Epithelial cell of proximal tubule (primary cell): ENCODE results near the gene RAP1GAP. TPM values are rescaled to one million over a fixed set of nuclear protein-coding genes. Genes with fewer than 3 reads are reported as not detected.

ENCODE experiments used
- DNase-seq: peaks from one replicate; pipeline ENCODE4 v3.0.0-alpha.2; 2011; ENCODE audit warnings: low read depth
- H3K4me3 ChIP-seq: 2 replicates; pipeline ENCODE4 v1.5.1; 2011; ENCODE audit warnings: low read depth, mild to moderate bottlenecking, low read length
- total RNA-seq: library from RNA; depleted of rRNA; stranded (reverse); fragments of >200 nt; gene quantifications from 2 replicates; pipeline ENCODE4 v1.2.3, GENCODE V29; 2015
- TF ChIP-seq, protein P1 (sequence below): conservative IDR thresholded peaks from 2 replicates; pipeline ENCODE4 v1.5.1; 2012; ENCODE audit warnings: low read depth, mild to moderate bottlenecking, low read length

RAP1GAP gene
- total RNA-seq, 1 donor from 2014 or later = 2.4 TPM

DNA sequence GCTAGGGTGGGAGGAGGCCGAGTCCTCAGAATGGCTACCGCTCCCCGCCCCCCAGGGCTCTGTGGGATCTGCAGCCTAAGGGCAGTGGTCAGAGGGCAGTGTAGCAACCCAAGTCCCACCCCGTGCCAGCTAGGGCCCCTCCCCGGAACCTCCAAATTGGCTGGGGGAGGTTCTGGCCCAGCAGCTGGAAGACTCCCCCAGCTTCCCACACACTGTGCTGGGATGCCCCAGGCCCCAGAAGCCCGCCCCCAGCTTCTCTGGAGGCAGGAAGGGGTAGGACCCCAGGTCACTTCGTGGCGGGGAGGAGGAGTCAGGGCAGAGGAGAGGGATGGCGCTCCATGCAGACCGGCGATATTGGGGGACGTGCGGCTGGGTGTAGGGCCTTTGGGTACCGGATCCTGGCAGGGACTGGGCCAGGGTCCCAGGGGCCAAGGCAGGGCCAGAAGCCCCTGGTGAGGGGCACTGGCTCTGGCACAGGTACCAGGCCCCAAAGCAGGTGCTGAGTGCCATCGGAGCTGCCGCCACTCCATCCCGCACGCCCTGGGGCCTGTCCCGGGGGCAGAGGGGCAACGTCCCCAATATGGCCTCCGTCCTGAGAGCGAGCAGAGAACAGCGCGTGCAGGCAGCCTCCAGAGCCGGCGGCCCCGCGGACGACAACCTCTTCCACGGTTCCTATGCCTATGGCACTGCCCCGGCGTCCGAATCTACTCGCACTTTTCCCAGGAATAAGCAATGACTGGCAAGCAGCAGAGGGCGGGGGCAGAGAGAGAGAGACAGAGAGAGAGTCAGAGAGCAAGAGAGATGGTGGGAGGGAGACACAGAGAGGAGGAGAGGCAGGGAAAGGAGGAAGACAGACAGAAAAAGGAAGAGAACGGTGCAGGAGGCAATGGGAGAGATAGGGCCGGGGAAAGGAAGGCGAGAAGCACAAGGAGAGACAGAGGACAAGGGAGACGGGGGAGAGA, 65.7 kb downstream of the RAP1GAP start:
- TF ChIP-seq, protein P1, sequence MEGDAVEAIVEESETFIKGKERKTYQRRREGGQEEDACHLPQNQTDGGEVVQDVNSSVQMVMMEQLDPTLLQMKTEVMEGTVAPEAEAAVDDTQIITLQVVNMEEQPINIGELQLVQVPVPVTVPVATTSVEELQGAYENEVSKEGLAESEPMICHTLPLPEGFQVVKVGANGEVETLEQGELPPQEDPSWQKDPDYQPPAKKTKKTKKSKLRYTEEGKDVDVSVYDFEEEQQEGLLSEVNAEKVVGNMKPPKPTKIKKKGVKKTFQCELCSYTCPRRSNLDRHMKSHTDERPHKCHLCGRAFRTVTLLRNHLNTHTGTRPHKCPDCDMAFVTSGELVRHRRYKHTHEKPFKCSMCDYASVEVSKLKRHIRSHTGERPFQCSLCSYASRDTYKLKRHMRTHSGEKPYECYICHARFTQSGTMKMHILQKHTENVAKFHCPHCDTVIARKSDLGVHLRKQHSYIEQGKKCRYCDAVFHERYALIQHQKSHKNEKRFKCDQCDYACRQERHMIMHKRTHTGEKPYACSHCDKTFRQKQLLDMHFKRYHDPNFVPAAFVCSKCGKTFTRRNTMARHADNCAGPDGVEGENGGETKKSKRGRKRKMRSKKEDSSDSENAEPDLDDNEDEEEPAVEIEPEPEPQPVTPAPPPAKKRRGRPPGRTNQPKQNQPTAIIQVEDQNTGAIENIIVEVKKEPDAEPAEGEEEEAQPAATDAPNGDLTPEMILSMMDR = no peak
- no peak for DNase-seq
- H3K4me3 ChIP-seq = no peak overlapping the region

DNA sequence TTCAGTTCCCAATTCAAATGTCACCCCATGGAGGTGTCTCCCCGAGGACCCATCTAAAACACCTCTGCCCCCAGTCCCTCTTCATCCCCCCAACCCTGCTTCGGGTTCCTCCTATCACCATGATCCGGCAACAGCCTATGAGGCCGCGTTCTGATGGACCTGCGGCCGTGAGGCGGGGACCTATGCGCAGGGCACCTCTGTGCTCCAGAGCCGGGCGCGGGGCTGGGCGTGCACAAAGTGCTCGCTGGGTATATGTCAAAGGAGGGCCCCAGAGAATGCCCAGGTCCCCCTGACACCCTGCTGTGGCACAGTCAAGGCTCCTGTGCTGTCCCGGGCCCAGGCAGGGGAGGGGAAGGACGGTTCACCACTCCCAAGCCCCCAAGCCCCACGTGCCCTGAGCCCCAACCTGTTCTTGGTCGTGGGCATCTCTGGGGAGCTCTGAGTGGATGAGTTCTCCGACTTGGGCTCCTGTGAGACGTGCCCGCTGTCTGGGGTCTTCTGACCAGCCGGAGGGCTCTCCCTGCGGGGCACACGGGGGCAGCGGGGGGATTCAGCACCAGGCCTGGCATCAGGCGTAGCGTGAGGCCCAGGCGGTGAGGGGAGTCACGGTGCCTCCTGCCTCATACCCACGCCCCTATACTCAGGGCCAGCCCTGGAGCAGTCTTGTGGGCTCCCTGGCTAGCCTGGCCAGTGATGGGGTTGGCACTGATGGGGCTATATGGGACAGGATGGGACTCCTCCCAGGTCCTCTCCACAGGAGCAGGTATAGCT, 67.7 kb downstream of the RAP1GAP start:
- TF ChIP-seq, protein P1 = no peak
- no peak for DNase-seq
- no peak overlapping the region for H3K4me3 ChIP-seq

DNA sequence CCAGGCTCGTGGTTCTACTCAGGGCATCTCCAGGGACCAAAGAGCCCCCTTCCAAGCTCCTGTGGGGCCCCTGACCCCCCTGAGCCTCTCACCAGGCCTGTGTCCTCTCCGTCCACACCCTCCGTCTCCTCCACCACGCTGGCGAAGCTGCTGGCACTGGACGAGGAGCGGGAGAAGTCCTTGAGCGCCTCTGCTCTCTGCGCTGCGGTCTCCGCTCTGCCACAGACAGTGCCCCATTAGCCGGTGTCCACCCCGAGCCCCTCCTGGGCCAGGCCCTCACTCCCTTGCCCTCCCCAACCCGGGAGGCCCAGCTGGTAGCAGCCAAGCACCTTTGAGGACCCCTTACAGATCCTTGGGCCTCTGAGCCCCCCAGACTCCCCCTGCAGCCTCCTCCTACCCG, 69.8 kb downstream of the RAP1GAP start:
- DNase-seq = no peak
- no peak overlapping the region for H3K4me3 ChIP-seq
- TF ChIP-seq, protein P1 = no peak

DNA sequence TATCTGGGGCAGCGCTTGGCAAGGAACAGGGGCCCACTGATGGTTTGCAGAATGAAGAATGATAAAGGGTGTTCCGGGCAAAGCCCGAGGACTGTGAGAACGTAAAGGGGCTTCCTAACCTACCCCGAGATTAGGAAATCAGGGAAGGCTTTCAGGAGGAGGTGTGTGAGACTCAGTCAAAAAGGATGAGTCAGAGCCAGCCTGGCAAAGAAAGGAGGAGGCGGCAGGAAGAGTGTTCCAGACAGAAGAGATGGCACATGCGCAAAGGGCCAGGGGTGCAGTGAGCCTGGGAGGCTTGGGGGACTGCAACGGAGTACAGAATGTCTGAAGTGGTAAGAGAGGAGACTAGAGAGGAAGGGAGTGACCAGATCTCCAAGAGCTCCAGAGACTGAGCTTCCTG, 70.3 kb downstream of the RAP1GAP start:
- H3K4me3 ChIP-seq = no peak overlapping the region
- TF ChIP-seq, protein P1 = no peak
- DNase-seq = no peak

DNA sequence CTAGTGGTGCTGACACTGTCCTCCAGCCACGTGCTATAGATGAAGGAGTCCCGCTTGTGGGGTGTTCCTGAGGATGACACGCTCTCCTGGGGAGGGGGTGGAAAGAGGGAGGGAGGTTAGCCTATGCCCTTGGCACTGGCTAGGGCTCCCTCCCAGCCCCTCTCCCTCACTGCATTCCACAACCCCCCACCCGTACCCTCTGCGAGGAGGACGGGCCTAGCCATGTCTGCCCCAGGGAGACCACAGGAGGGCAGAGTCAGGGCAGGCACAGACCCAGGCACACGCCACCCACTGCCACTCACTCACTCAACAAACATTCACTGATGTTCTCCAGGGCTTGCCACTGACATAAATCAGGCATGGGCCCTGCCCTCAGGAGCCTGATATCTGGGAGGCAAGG, 70.7 kb downstream of the RAP1GAP start:
- no peak for DNase-seq
- TF ChIP-seq, protein P1 = no peak
- H3K4me3 ChIP-seq = no peak overlapping the region

DNA sequence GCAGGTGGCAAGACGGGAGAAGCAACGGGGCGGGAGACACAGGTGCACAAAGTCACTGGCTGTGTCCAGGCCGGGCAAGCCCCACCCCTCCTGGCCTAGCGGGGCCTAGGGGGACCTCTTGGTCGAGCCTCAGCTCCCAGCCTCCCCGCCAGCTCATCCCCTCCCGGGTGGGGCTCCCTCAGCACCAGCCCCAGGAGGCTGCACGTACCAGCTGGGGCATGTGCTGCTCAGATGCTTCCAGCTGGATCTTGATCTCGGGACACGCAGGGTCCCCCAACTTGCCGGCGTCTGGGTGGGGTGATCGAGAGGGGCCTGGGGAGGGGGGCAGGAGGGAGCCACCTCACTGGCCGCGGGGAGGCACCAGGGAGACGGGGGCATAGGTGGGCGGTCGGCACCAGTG, 71.4 kb downstream of the RAP1GAP start:
- no peak for DNase-seq
- no peak overlapping the region for H3K4me3 ChIP-seq
- TF ChIP-seq, protein P1 = no peak
